GM12864 (cell line): ENCODE data around the gene TMEM209.

ENCODE experiments used
- DNase-seq: peaks from one replicate; pipeline ENCODE4 v3.0.0-alpha.2; 2011; ENCODE audit warnings: low read depth
- H3K4me3 ChIP-seq: 2 replicates; pipeline ENCODE4 v1.5.1; 2011; ENCODE audit warnings: mild to moderate bottlenecking, low read depth, low read length, control low read depth
- CTCF ChIP-seq: IDR thresholded peaks from 2 replicates; pipeline ENCODE4 v1.5.1; 2011; ENCODE audit warnings: low read depth, mild to moderate bottlenecking, moderate library complexity, low read length, control low read depth, inconsistent platforms; ENCODE audit errors: missing control alignments

Gene TMEM209

GRCh38 chr7:130134726-130135125, 70.5 kb downstream of the TMEM209 start:
- no peak for DNase-seq
- no peak for TF ChIP-seq CTCF
- H3K4me3 ChIP-seq = no peak overlapping the region

DNA sequence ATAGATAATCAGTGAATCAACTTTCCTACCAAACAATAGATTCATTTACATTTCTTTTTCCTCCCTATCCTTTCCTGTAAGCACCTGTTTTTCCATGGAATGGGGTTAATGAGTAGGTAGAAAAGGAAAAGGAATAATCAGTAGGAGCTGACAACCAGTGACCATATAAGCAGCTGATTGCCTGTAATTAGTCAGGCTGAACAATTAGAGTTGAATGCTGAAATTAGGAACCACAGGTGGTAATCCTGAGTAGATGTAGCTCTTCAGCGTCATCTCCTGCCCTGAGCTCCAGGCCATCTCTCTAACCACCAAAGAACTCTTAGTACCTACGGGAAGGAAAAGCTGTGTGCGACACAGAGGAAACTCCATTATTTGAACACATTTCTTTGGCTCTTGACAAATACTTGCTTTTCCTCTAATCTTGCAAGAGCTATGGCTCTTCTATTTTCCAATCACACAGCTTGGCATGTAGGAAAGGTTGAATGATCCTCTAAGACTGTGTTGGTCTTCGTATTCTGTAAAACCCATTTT, 71.0 kb downstream of the TMEM209 start:
- TF ChIP-seq CTCF = no peak
- DNase-seq = no peak
- H3K4me3 ChIP-seq = no peak overlapping the region

DNA sequence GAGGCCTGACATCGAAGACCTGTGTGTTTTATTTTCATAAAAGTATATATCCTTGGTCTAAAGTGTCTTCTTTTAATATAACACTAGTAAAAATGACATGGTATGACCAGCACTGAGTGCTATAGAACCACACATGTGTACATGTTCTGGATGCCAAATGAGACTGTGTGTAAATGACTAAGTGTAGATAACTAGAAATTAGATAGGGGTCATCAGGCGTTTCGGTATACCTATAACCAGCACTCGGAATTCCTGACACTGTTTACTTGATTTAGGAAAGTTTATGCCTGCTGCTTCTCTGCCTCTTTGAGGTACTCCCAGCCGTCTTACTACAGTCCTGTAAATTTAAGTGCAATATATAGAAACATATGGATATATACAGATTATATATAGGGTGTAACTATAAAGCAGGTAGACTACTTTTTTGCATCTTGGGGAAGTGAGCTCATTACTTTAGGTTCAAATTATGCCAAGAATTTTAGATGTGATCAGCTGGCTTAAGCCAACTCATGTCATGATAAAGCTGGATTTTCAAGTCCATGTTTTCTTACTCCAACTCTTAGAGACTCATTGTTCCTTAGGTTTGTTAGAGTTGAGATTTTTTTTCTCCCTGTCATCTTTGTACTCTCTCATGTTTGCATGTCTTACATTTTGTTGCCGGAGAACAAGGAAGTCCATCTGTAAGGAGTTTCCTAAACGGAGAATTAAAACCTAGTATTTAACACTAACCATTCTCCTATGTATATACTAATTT, 72.0 kb downstream of the TMEM209 start:
- DNase-seq = no peak
- no peak for TF ChIP-seq CTCF
- H3K4me3 ChIP-seq = no peak overlapping the region

DNA sequence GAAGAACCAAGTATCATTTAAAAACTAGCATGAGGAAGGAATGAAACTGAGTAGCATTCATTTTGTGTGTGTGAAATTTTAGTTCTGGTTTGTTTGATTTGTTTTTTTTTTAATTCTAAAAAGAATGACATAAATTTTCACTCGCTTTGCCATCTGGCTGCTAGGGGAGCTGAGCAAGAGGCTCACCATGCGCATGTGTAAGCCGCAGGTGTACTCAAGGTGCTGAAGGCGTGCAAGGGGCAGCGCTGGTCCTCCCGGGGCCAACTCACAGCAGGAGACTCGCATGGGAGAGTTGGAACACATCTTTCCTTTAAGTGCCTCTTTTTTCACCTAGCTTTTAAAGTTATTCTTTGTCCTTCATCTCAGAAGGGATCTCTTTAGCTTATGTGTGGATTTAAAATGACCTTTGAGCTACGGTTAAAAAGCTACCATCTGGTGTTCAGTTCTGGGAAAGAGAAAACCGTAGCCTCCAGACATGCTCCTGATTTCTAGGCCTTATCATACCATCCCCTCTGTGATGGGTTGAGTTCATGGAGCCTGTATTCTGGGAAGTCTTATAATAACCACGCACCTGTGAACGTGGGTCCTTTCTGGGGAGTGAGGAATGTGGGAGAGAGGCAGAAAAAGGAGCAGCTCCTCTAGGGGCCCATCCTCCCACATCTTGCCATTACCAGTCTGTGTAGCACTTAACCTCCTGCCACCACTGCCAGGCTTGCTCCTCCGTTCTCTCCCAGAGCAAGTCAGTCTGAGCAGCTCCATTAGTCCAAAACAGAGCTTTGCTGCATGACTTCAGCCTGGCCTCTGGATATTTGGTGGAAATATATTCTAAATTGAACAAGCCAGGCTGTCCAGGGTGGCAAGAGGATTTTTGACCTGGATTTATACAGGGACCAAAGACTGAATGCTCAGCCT, 73.0 kb downstream of the TMEM209 start:
- no peak overlapping the region for H3K4me3 ChIP-seq
- TF ChIP-seq CTCF = no peak
- no peak for DNase-seq

GRCh38 chr7:130131191-130131834, 73.9 kb downstream of the TMEM209 start:
- no peak for DNase-seq
- H3K4me3 ChIP-seq = no peak overlapping the region
- TF ChIP-seq CTCF = no peak

GRCh38 chr7:130129011-130129411, 76.2 kb downstream of the TMEM209 start:
- no peak for DNase-seq
- TF ChIP-seq CTCF = no peak

More at GRCh38 chr7:130129011-130129411, 76.2 kb downstream of the TMEM209 start:
- H3K4me3 ChIP-seq = no peak overlapping the region
